Thoracic aorta (tissue), 2 donors: ENCODE data around the gene GGTA1. TPM values are rescaled to one million over a fixed set of nuclear protein-coding genes. Genes with fewer than 3 reads are reported as not detected.

Experiments used
- ATAC-seq: fragments of 150-250 bp; one replicate; pipeline ENCODE4 v1.8.0; 2017; ENCODE audit warnings: low read depth; ENCODE audit not compliant: insufficient number of reproducible peaks, low FRiP score
- DNase-seq: peaks from one replicate; pipeline ENCODE4 v3.0.0-alpha.2; 2020; ENCODE audit warnings: low spot score
- H3K27ac ChIP-seq, 2 donors: fragments of 200-600 bp; sonication (generic); 1 replicate in 1 of 2; 2 replicates in 1 of 2; pipeline ENCODE4 v1.5.1; 2016; ENCODE audit warnings: mild to moderate bottlenecking in 2 of 2, moderate library complexity in 2 of 2
- H3K27me3 ChIP-seq: fragments of 200-600 bp; sonication (generic); replicated peaks from 2 replicates; pipeline ENCODE4 v1.6.0; 2016; ENCODE audit warnings: mild to moderate bottlenecking; ENCODE audit not compliant: insufficient read depth
- H3K36me3 ChIP-seq: fragments of 200-600 bp; sonication (generic); one replicate; pipeline ENCODE4 v1.5.1; 2016
- H3K4me1 ChIP-seq, 2 donors: fragments of 200-600 bp; sonication (generic); 1 replicate in 1 of 2; 2 replicates in 1 of 2; pipeline versions ENCODE4 v1.5.1 to v1.6.0; 2016; ENCODE audit warnings: low read depth in 2 of 2, mild to moderate bottlenecking in 1 of 2; ENCODE audit not compliant: control insufficient read depth in 1 of 2
- H3K4me3 ChIP-seq: fragments of 200-600 bp; sonication (generic); 2 replicates; pipeline ENCODE4 v1.5.1; 2016; ENCODE audit warnings: mild to moderate bottlenecking
- H3K9me3 ChIP-seq: fragments of 200-600 bp; sonication (generic); 2 replicates; pipeline ENCODE4 v1.5.1; 2016
- CTCF ChIP-seq: fragments of 200-600 bp; sonication (generic); IDR thresholded peaks from one replicate; pipeline ENCODE4 v1.5.1; 2019; ENCODE audit warnings: antibody characterized with exemption
- total RNA-seq, 2 donors: library from RNA; depleted of rRNA; stranded (reverse); fragments of >200 nt; gene quantifications; one replicate each; pipeline versions ENCODE4 v1.1.0 to v1.2.3, GENCODE V29; 2016

Gene GGTA1
- total RNA-seq, 2 donors from 2014 or later: 55.1 to 102 TPM

GRCh38 chr9:121405899-121406298 is 93.7 kb downstream of the GGTA1 start:
- no peaks in the 10 kb centered on the region for H3K9me3 ChIP-seq
- no peak overlapping the region for H3K4me3 ChIP-seq
- H3K36me3 ChIP-seq: no peaks in the 10 kb centered on the region
- DNase-seq (no peak), ATAC-seq (no peak)
- H3K27me3 ChIP-seq: no peaks in the 10 kb centered on the region
- no peak overlapping the region for H3K27ac ChIP-seq
- H3K4me1 ChIP-seq: no peaks in the 10 kb centered on the region
- no peak for TF ChIP-seq CTCF

Other genes with a start within 250 kb of the GGTA1 start
- gene GSN, start 231.7 kb downstream of the GGTA1 start, total RNA-seq: 1,000 to 10,000 TPM; 3,187 to 4,234 TPM
- gene STOM, start 129.6 kb downstream of the GGTA1 start, total RNA-seq: 100 to 1,000 TPM; 177 to 344 TPM
- gene DAB2IP, start 151.8 kb upstream of the GGTA1 start, total RNA-seq: 100 to 1,000 TPM in 1 of 2 donors, 10 to 100 TPM in 1; 87.4 to 104 TPM